CD4-positive, alpha-beta T cell treated with Interleukin-2 at 100 ng/mL for 4 hours (primary cell): ENCODE results near the gene GTPBP8.
A peak's percentile ranks its signal among the peaks of the same experiment; 100 is the strongest.

Experiments
- DNase-seq: peaks from one replicate; pipeline ENCODE4 v3.0.0-alpha.2; 2020; ENCODE audit warnings: low spot score

The GTPBP8 gene

DNA sequence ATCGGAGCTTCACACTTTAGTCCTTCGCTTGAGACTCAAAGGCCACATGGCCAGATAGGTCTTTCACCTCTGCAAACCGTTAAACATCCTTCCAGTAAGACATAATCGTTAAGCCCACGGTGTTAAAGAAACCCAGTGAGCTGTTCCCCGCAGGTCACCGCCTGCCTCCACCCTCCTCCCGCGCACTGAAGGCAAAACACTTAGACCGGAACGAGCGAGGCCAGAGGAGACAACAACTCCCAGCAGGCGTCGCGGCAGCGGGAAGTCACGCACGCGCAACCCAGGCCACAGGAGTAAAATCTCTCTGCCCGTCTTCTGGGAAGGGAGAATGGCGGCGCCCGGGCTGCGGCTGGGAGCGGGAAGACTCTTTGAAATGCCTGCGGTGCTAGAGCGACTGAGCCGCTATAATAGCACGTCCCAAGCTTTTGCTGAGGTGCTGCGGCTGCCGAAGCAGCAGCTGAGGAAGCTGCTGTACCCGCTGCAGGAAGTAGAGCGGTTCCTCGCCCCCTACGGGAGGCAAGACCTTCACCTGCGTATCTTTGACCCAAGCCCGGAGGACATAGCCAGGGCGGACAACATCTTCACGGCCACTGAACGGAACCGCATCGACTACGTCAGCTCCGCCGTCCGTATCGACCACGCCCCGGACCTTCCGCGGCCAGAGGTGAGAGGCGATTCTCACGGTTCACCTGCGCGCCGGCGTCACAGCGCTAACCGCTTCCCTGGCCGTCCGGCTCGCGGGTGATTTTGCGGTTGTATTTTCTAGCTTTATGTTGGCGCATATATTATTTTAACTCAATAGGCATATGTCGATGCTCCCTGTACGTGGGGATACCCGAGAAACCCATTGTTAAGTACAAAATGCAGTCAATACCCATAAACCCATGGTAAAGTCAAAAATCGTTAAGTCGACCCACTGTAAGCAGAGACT lies at the start of gene GTPBP8:
Gene GTPBP8 (plus strand): TSS at position 313 of the 931 bp plus-strand sequence. CDS start 16 bp downstream, at position 329.
- peak; percentile 87 for DNase-seq

- DNase-seq = no peak
Measured at GRCh38 chr3:112948346-112948838, 42.4 kb upstream of the GTPBP8 start.

DNA sequence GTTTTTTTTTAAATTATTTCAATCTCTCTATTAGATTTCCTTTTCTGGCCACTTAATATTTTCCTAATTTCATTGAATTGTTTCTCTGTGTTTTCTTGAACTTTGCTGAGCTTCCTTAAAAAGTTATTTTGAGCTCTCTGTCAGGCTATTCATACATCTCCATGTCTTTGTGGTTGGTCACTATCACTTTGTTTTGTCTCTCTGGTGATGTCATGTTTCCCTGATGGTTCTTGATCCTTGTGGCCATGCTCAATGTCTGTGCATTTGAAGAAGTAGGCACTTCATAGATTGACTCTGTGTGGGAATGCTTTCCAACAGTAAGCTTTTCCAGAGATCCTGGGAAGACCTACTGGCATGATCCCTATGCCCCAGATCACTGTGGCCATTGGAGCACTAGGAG lies 34.4 kb upstream of the GTPBP8 start:
- no peak for DNase-seq

DNA sequence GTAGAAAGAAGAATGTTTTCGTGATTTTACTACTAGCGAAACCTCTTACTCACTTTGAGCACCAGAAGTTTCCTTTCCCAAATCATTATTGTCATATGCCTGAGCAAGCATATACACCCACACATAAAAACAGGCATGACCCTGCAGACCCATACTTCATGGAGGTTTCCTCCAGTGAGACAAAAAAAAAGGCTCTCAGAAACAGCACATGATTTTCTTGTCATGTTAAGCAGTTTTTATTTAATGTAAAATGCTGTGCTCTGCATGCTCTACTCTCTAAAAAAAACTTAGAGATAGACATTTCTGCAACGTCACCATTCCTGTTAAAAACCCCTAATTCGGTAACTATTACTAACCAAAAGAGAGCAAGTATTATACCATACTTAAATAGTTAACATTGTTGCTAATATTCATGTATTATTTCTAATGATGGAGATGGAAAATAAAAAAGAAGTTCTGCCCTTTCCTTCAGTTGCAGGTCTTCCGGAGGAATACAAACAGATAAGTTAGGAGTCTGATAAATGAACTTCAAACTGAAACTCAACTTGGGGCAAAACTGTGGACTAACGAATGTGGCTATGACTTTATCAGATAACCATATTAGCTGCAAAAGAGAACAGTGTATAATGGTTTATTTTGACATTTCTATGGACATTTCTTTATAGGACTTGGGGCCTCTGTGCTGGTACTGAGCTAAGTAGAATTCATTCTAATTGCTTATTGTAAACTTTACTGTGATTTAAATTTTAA lies 31.8 kb upstream of the GTPBP8 start:
- no peak for DNase-seq

- no peak for DNase-seq
Measured at GRCh38 chr3:112963683-112964082, 27.1 kb upstream of the GTPBP8 start.

DNA sequence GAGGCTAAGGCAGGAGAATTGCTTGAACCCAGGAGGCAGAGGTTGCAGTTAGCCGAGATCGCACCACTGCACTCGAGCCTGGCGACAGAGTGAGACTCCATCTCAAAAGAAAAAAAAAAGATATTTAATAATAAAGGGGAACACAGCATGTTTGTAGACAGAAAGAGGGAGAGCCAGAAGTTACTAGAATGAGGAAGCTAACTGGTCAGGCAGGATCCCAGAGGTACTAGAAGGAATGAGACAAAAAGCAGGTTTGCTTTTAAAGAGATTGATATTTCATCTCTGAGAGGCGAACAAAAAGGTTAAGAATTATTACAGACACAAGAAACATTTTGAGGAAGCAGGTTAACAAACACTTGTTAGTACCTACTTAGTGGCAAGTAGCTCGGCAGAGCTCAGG lies 25.1 kb upstream of the GTPBP8 start:
- no peak for DNase-seq

DNA sequence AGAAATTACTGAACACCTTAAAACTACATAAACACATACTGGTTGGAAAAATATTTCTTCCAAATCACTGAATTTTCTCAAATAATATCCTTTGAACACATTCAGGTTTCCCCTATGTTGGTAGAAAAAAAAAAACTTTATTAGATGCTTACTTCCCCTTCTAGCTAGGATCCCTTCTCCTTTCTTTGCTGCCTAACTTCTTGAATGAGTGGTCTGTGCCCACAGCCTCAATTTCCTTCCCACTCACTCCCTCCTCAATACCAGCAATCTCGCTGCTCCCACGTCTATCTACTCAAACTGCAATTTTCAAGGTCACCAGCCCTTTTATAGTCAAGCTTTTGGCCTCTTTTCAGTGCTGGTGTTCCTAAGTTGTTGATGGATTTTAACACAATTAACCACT lies 24.2 kb upstream of the GTPBP8 start:
- DNase-seq = no peak

DNA sequence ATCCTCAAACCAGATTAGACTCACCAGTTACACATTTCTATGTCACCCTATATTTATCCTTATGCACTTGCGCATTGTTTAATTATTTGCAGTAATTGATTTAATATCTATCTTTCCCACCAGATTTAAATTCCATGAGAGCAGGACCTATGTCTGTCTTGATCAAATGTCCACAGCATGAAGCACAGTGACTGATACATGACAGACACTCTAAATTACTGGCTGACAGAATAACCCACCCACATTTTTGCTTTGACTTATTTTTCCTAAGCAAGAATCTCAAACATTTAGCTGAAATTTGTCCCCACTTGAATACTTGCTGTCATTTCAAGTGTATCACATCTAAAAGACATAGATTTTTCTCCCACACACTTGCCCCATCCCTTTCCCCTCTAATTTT lies 23.4 kb upstream of the GTPBP8 start:
- no peak for DNase-seq

DNA sequence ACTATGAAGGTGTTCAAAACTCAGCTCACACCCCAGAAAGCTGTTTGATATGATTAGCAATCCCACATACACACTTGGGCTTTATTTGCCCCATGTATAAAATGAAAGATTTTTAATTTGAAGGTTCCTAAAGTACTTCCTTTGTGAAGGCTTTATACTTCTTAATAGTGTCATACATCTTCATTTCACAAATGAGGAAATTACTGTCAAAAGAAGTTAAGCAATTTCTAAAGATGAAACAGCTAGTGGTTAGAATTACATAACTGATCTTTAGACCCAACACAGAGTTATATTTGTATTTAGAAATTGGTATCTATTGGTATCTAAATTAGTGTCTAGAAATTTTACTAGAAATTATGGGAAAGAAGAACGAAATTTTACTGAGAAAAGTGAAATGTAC lies 23.0 kb upstream of the GTPBP8 start:
- DNase-seq = no peak

DNA sequence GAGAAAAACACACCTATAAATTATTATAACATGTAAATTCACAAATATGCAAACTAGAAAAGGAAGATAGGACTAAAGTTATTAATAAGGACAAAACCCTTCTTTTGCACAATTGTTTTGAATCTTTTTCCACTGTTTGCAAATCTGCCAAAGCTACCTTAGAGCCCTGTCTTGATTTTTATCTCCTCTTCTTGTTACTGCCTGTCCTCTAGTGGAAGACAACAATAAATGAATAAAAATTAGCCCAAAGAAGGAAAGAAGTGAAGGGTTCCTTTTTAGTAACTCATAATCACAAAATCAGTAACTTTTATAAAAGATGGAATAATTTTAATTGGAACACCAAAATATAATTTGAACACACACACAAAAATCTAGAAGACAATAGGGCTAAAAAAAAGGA lies 18.6 kb upstream of the GTPBP8 start:
- DNase-seq = no peak

- peak; percentile 44 for DNase-seq
Measured at GRCh38 chr3:112973325-112974177, 17.2 kb upstream of the GTPBP8 start.

GRCh38 chr3:112974178-112974517 lies 16.6 kb upstream of the GTPBP8 start:
- no peak for DNase-seq

- DNase-seq = peak; percentile 45
Measured at GRCh38 chr3:112974894-112975293, 15.9 kb upstream of the GTPBP8 start, which contains the start of gene CD200R1. Gene CD200R1 (minus strand): TSS chr3:112975103. CDS start chr3:112974857, 246 bp downstream.

GRCh38 chr3:112976001-112976400 lies 14.8 kb upstream of the GTPBP8 start:
- DNase-seq = no peak

DNA sequence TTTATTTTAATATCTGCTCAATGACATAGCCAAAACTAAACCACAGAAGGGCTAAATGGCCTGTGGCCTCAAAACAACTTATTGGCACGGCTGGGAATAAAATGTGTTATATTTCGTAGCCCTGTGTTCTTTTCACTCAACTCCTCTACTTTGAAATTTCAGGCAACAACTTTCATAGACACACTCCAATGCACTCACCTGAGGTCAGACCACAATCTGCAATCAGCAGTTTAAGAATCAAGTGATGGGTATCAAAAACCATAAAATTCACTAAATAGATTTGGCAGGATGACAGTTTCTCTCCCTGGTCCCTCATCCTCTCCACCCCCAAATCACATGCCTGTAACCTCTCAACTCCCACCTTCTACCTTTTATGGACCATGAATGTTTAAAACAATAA lies 13.8 kb upstream of the GTPBP8 start:
- DNase-seq = peak; percentile 18

GRCh38 chr3:112979244-112979832 lies 11.4 kb upstream of the GTPBP8 start:
- DNase-seq = peak; percentile 79

DNA sequence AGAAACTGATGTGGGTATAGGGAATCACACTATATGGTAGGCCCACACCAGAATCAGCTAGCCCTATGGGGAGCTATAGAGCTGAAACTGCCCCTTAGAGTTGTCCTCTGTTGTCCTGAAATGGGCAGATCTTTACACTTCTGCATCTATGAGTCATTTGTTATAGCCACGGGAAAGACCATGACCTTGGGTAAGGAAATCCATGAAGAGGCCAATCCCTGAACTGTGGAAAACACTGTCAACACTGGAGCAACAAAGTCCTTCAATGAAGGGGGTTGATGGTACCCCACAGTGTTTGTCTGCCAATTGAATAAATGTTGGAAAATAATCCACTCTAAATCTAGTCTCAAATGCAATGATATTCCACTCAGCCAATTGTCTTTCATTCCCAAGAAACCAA lies 10.7 kb upstream of the GTPBP8 start:
- DNase-seq = no peak

- no peak for DNase-seq
Measured at GRCh38 chr3:112982710-112983109, 8.1 kb upstream of the GTPBP8 start.

- DNase-seq = peak; percentile 73
Measured at GRCh38 chr3:112984485-112984884, 6.3 kb upstream of the GTPBP8 start.

- DNase-seq = no peak
Measured at GRCh38 chr3:112987710-112988334, 3.0 kb upstream of the GTPBP8 start.

GRCh38 chr3:112995800-112996199 lies 5.0 kb downstream of the GTPBP8 start:
- no peak for DNase-seq
